Thyroid gland (tissue), 4 donors: ENCODE results near the gene PTN. TPM values are rescaled to one million over a fixed set of nuclear protein-coding genes. Genes with fewer than 3 reads are reported as not detected.
A peak's percentile ranks its signal among the peaks of the same experiment; 100 is the strongest.

Experiments used
- DNase-seq, 2 donors: peaks; one replicate each; pipeline ENCODE4 v3.0.0-alpha.2; 2019
- H3K27ac ChIP-seq, 3 donors: fragments of 200-600 bp; sonication (generic); 1 replicate in 2 of 3; 2 replicates in 1 of 3; pipeline ENCODE4 v1.5.1; 2016 to 2019; ENCODE audit warnings: mild to moderate bottlenecking in 1 of 3, moderate library complexity in 1 of 3
- H3K27me3 ChIP-seq: fragments of 200-600 bp; sonication (generic); one replicate; pipeline ENCODE4 v1.5.1; 2019
- H3K36me3 ChIP-seq, 2 donors: fragments of 200-600 bp; sonication (generic); one replicate each; pipeline ENCODE4 v1.5.1; 2016 to 2019
- H3K4me1 ChIP-seq, 2 donors: fragments of 200-600 bp; sonication (generic); one replicate each; pipeline ENCODE4 v1.5.1; 2017 to 2019
- H3K4me3 ChIP-seq, 3 donors: fragments of 200-600 bp; sonication (generic); replicated peaks in 1 of 3; 1 replicate in 2 of 3; 2 replicates in 1 of 3; pipeline ENCODE4 v1.5.1; 2016; ENCODE audit warnings: mild to moderate bottlenecking in 1 of 3
- H3K9me3 ChIP-seq: fragments of 200-600 bp; sonication (generic); one replicate; pipeline ENCODE4 v1.5.1; 2017
- CTCF ChIP-seq, 6 experiments: fragments of 200-600 bp in 3 of 6; fragments of 450-650 bp in 3 of 6; sonication (generic) in 3 of 6; IDR thresholded peaks; one replicate each; pipeline ENCODE4 v1.5.1; 2016 to 2019; ENCODE audit warnings: antibody characterized with exemption in 6 of 6, mild to moderate bottlenecking in 2 of 6, inconsistent platforms in 1 of 6, moderate library complexity in 1 of 6
- POLR2A ChIP-seq, 2 donors: fragments of 450-650 bp; IDR thresholded peaks; one replicate each; pipeline ENCODE4 v1.6.1; 2017; ENCODE audit warnings: antibody characterized with exemption in 2 of 2, mild to moderate bottlenecking in 2 of 2, moderate library complexity in 1 of 2
- WGBS, 2 donors: methylation state at CpG; one replicate each; pipeline ENCODE4 v1.1.5; 2017; 5-methylcytosine and 5-hydroxymethylcytosine counted together
- intact Hi-C: fragments of 100-400 bp; cut with DNase I; formaldehyde crosslinking; loops from one replicate; pipeline ENCODE4 v1.15.1; 2023
- total RNA-seq, 4 donors: library from RNA; depleted of rRNA; stranded (reverse); fragments of >200 nt; gene quantifications; one replicate each; pipeline ENCODE4 v1.2.3, GENCODE V29; 2016

PTN gene
- total RNA-seq, 4 donors from 2014 or later, result 6.1 to 40.3 (median 9.2) TPM

GRCh38 chr7:137289101-137289500, 54.4 kb downstream of the PTN start:
- DNase-seq, result no peak
- TF ChIP-seq POLR2A (IDR thresholded peaks at IDR 0.05) (no peak), CTCF (IDR thresholded peaks at IDR 0.05) (no peak)
- intact Hi-C loops, result no loop called here
- Histone ChIP-seq H3K4me3 (no peak overlapping the region), H3K27ac (no peak overlapping the region), H3K36me3 (no peaks in the 10 kb centered on the region), H3K27me3 (no peaks in the 10 kb centered on the region), H3K9me3 (no peaks in the 10 kb centered on the region), H3K4me1 (no peaks in the 10 kb centered on the region)
- 73 to 86% methylated on average over 4 of the region's 4 CpGs for WGBS, 2 donors

- Histone ChIP-seq H3K4me3 (no peak overlapping the region), H3K4me1 (no peaks in the 10 kb centered on the region), H3K9me3 (no peaks in the 10 kb centered on the region), H3K27ac (no peak overlapping the region), H3K36me3 (no peaks in the 10 kb centered on the region), H3K27me3 (no peaks in the 10 kb centered on the region)
- 73 to 75% methylated on average over 3 of the region's 3 CpGs for WGBS, 2 donors
- intact Hi-C loops, result no loop called here
- DNase-seq, result no peak
- TF ChIP-seq POLR2A (IDR thresholded peaks at IDR 0.05) (no peak), CTCF (IDR thresholded peaks at IDR 0.05) (peak in 2 of 6 experiments; percentile 27 to 33)
Measured at GRCh38 chr7:137287651-137288258, 55.8 kb downstream of the PTN start.

GRCh38 chr7:137283153-137283552, 60.4 kb downstream of the PTN start:
- DNase-seq, result no peak
- no peaks in the 10 kb centered on the region for H3K27me3 ChIP-seq
- TF ChIP-seq POLR2A (IDR thresholded peaks at IDR 0.05), result no peak
- TF ChIP-seq CTCF (IDR thresholded peaks at IDR 0.05), result no peak
- H3K4me3 ChIP-seq, result no peak overlapping the region
- no peaks in the 10 kb centered on the region for H3K9me3 ChIP-seq
- 86 to 88% methylated on average over 6 of the region's 6 CpGs for WGBS, 2 donors
- H3K27ac ChIP-seq, result no peak overlapping the region
- H3K36me3 ChIP-seq, result no peaks in the 10 kb centered on the region
- H3K4me1 ChIP-seq, result no peaks in the 10 kb centered on the region
- intact Hi-C loops, result no loop called here

GRCh38 chr7:137282043-137282442, 61.5 kb downstream of the PTN start:
- Histone ChIP-seq H3K4me3 (no peak overlapping the region), H3K36me3 (no peaks in the 10 kb centered on the region), H3K9me3 (no peaks in the 10 kb centered on the region), H3K4me1 (no peaks in the 10 kb centered on the region), H3K27me3 (no peaks in the 10 kb centered on the region), H3K27ac (no peak overlapping the region)
- intact Hi-C loops, result no loop called here
- no peak for DNase-seq
- TF ChIP-seq POLR2A (IDR thresholded peaks at IDR 0.05), result no peak
- no peak for TF ChIP-seq CTCF (IDR thresholded peaks at IDR 0.05)

GRCh38 chr7:137276189-137276588, 67.3 kb downstream of the PTN start:
- no peaks in the 10 kb centered on the region for H3K27me3 ChIP-seq
- no peaks in the 10 kb centered on the region for H3K4me1 ChIP-seq
- intact Hi-C loops, result no loop called here
- no peaks in the 10 kb centered on the region for H3K36me3 ChIP-seq
- DNase-seq, result no peak
- H3K27ac ChIP-seq, result no peak overlapping the region
- no peak for TF ChIP-seq CTCF (IDR thresholded peaks at IDR 0.05)
- no peak for TF ChIP-seq POLR2A (IDR thresholded peaks at IDR 0.05)
- 71 to 85% methylated on average over 5 of the region's 5 CpGs for WGBS, 2 donors
- H3K9me3 ChIP-seq, result no peaks in the 10 kb centered on the region
- H3K4me3 ChIP-seq, result no peak overlapping the region
